Adipose tissue (tissue), 3 donors: ENCODE data around the gene WNT3A. TPM values are rescaled to one million over a fixed set of nuclear protein-coding genes. Genes with fewer than 3 reads are reported as not detected.

ENCODE experiments used
- H3K27ac ChIP-seq: one replicate; pipeline ENCODE4 v1.5.1; 2013; ENCODE audit warnings: low read depth, low read length
- WGBS, 3 donors: extraction: QIAGEN DNeasy Blood & Tissue Kit; methylation state at CpG; one replicate each; pipeline ENCODE4 v1.1.7; 2013; 5-methylcytosine and 5-hydroxymethylcytosine counted together
- polyA plus RNA-seq, 3 donors: library from polyadenylated mRNA; stranded (reverse); fragments of 200-250 nt; gene quantifications; one replicate each; pipeline ENCODE4 v1.2.3, GENCODE V29; 2013
- donor health status: healthy with polysubstance abuse.
- donor health status: Bipolar disorder and iron deficiency.
- donor health status: healthy.

The WNT3A gene
- polyA plus RNA-seq, 3 donors, result 0.03 TPM; not detected in 2

GRCh38 chr1:228061411-228062084, 54.8 kb downstream of the WNT3A start:
- H3K27ac ChIP-seq, result no peak overlapping the region
- WGBS, 3 donors, result 78 to 85% (median 79%) methylated on average over 10 of the region's 10 CpGs

GRCh38 chr1:228062085-228062791, 55.4 kb downstream of the WNT3A start:
- 90 to 94% (median 94%) methylated on average over 9 of the region's 9 CpGs for WGBS, 3 donors
- H3K27ac ChIP-seq, result no peak overlapping the region

GRCh38 chr1:228062812-228063211, 56.0 kb downstream of the WNT3A start:
- WGBS, 3 donors, result 62 to 76% (median 71%) methylated on average over 4 of the region's 4 CpGs
- H3K27ac ChIP-seq, result no peak overlapping the region

GRCh38 chr1:228063251-228064191, 56.7 kb downstream of the WNT3A start:
- 78 to 89% (median 83%) methylated on average over 15 of the region's 15 CpGs for WGBS, 3 donors
- no peak overlapping the region for H3K27ac ChIP-seq

- 54 to 58% (median 54%) methylated on average over 8 of the region's 8 CpGs for WGBS, 3 donors
Observed at GRCh38 chr1:228064296-228064695, 57.5 kb downstream of the WNT3A start.

GRCh38 chr1:228064741-228065542, 58.1 kb downstream of the WNT3A start:
- WGBS, 3 donors, result 67 to 74% (median 71%) methylated on average over 14 to 15 of the region's 15 CpGs
- no peak overlapping the region for H3K27ac ChIP-seq

More at GRCh38 chr1:228064296-228064695, 57.5 kb downstream of the WNT3A start:
- H3K27ac ChIP-seq, result no peak overlapping the region

- WGBS, 3 donors, result 72 to 75% (median 73%) methylated on average over 15 of the region's 15 CpGs
- no peak overlapping the region for H3K27ac ChIP-seq
Observed at GRCh38 chr1:228065543-228066347, 58.9 kb downstream of the WNT3A start.

GRCh38 chr1:228066416-228066815, 59.6 kb downstream of the WNT3A start:
- no peak overlapping the region for H3K27ac ChIP-seq
- 29 to 44% (median 40%) methylated on average over 4 of the region's 4 CpGs for WGBS, 3 donors

GRCh38 chr1:228066891-228067654, 60.3 kb downstream of the WNT3A start:
- WGBS, 3 donors, result 58 to 62% (median 61%) methylated on average over 10 of the region's 10 CpGs
- no peak overlapping the region for H3K27ac ChIP-seq

- H3K27ac ChIP-seq, result no peak overlapping the region
- WGBS, 3 donors, result 74 to 77% (median 76%) methylated on average over 7 of the region's 7 CpGs
Observed at GRCh38 chr1:228068359-228068758, 61.6 kb downstream of the WNT3A start.

GRCh38 chr1:228070173-228070572, 63.4 kb downstream of the WNT3A start:
- no peak overlapping the region for H3K27ac ChIP-seq
- 35 to 66% (median 65%) methylated on average over 2 of the region's 2 CpGs for WGBS, 3 donors

GRCh38 chr1:228070851-228071250, 64.1 kb downstream of the WNT3A start:
- WGBS, 3 donors, result 59 to 78% (median 69%) methylated on average over 3 of the region's 3 CpGs
- H3K27ac ChIP-seq, result no peak overlapping the region

- 44 to 72% (median 61%) methylated on average over 6 to 7 of the region's 7 CpGs for WGBS, 3 donors
Observed at GRCh38 chr1:228071839-228072657, 65.2 kb downstream of the WNT3A start.

GRCh38 chr1:228072658-228073043, 65.9 kb downstream of the WNT3A start:
- 41 to 51% (median 44%) methylated on average over 5 of the region's 5 CpGs for WGBS, 3 donors
- no peak overlapping the region for H3K27ac ChIP-seq

More at GRCh38 chr1:228071839-228072657, 65.2 kb downstream of the WNT3A start:
- no peak overlapping the region for H3K27ac ChIP-seq

GRCh38 chr1:228073061-228073856, 66.5 kb downstream of the WNT3A start:
- no peak overlapping the region for H3K27ac ChIP-seq
- WGBS, 3 donors, result 66 to 70% (median 69%) methylated on average over 22 to 23 of the region's 23 CpGs
